Glutamatergic neuron (in vitro differentiated cells): Measurements from ENCODE around the gene TPRG1. TPM values are rescaled to one million over a fixed set of nuclear protein-coding genes. Genes with fewer than 3 reads are reported as not detected.
A peak's percentile ranks its signal among the peaks of the same experiment; 100 is the strongest.

Experiments used
- DNase-seq: peaks from one replicate; pipeline ENCODE4 v3.0.0; 2022
- H3K27ac Mint-ChIP-seq: one replicate; pipeline ENCODE4 v1.8.0; 2020; ENCODE audit warnings: mild to moderate bottlenecking, mixed read lengths, inconsistent platforms; ENCODE audit not compliant: unreplicated experiment
- H3K27me3 Mint-ChIP-seq: one replicate; pipeline ENCODE4 v1.8.0; 2020; ENCODE audit warnings: mild to moderate bottlenecking, moderate library complexity, mixed read lengths, inconsistent platforms; ENCODE audit not compliant: unreplicated experiment
- H3K36me3 Mint-ChIP-seq: one replicate; pipeline ENCODE4 v1.8.0; 2020; ENCODE audit warnings: mild to moderate bottlenecking, mixed read lengths, inconsistent platforms; ENCODE audit not compliant: unreplicated experiment
- H3K4me1 Mint-ChIP-seq: one replicate; pipeline ENCODE4 v1.8.0; 2020; ENCODE audit warnings: mild to moderate bottlenecking, low read depth, mixed read lengths, inconsistent platforms; ENCODE audit not compliant: unreplicated experiment
- H3K4me3 Mint-ChIP-seq: one replicate; pipeline ENCODE4 v1.8.0; 2020; ENCODE audit warnings: mild to moderate bottlenecking, mixed read lengths, inconsistent platforms; ENCODE audit not compliant: unreplicated experiment
- H3K9me3 Mint-ChIP-seq: one replicate; pipeline ENCODE4 v1.8.0; 2020; ENCODE audit warnings: mild to moderate bottlenecking, moderate library complexity, mixed read lengths, inconsistent platforms; ENCODE audit not compliant: unreplicated experiment
- CTCF ChIP-seq: fragments of 200-600 bp; sonication (generic); IDR thresholded peaks from one replicate; pipeline ENCODE4 v1.5.0; 2021; ENCODE audit not compliant: partially characterized antibody, unreplicated experiment
- total RNA-seq: library from RNA; stranded (reverse); fragmentation: NEBNext Ultra II Directional; extraction: Animal tissue kit (Norgen Biotek cat#: 25700); gene quantifications from one replicate; pipeline ENCODE4 v1.2.1, GENCODE V29; 2021; ENCODE audit not compliant: unreplicated experiment

TPRG1 gene
- total RNA-seq, 1 donor from 2014 or later: 1.3 TPM

GRCh38 chr3:189192725-189193124 lies 21.0 kb downstream of the TPRG1 start:
- H3K4me1 Mint-ChIP-seq: no peaks in the 10 kb centered on the region
- H3K36me3 Mint-ChIP-seq: peaks cover 28% of the 10 kb centered on the region
- no peak for DNase-seq
- H3K27ac Mint-ChIP-seq: no peak overlapping the region
- H3K9me3 Mint-ChIP-seq: peaks cover 16% of the 10 kb centered on the region
- H3K27me3 Mint-ChIP-seq: no peaks in the 10 kb centered on the region
- no peak for TF ChIP-seq CTCF
- H3K4me3 Mint-ChIP-seq: no peak overlapping the region

GRCh38 chr3:189195302-189195701 lies 23.5 kb downstream of the TPRG1 start:
- Mint-ChIP-seq H3K4me3 (no peak overlapping the region), H3K27me3 (no peaks in the 10 kb centered on the region), H3K4me1 (no peaks in the 10 kb centered on the region), H3K36me3 (peaks cover 28% of the 10 kb centered on the region), H3K9me3 (peaks cover 16% of the 10 kb centered on the region), H3K27ac (no peak overlapping the region)
- no peak for TF ChIP-seq CTCF
- DNase-seq: peak; percentile 22

- no peak for TF ChIP-seq CTCF
Observed at GRCh38 chr3:189202106-189202505, 30.3 kb downstream of the TPRG1 start.

GRCh38 chr3:189202583-189202982 lies 30.8 kb downstream of the TPRG1 start:
- TF ChIP-seq CTCF: no peak
- no peaks in the 10 kb centered on the region for H3K9me3 Mint-ChIP-seq
- no peak overlapping the region for H3K4me3 Mint-ChIP-seq
- peaks cover 2% of the 10 kb centered on the region for H3K27me3 Mint-ChIP-seq
- no peaks in the 10 kb centered on the region for H3K36me3 Mint-ChIP-seq
- DNase-seq: no peak
- no peak overlapping the region for H3K27ac Mint-ChIP-seq
- H3K4me1 Mint-ChIP-seq: peaks cover 9% of the 10 kb centered on the region

More at GRCh38 chr3:189202106-189202505, 30.3 kb downstream of the TPRG1 start:
- Mint-ChIP-seq H3K27ac (no peak overlapping the region), H3K27me3 (peaks cover 2% of the 10 kb centered on the region), H3K36me3 (peaks cover 4% of the 10 kb centered on the region), H3K9me3 (no peaks in the 10 kb centered on the region), H3K4me3 (no peak overlapping the region), H3K4me1 (peaks cover 9% of the 10 kb centered on the region)
- DNase-seq: no peak

- no peak overlapping the region for H3K4me3 Mint-ChIP-seq
- DNase-seq: no peak
Observed at GRCh38 chr3:189204167-189204866, 32.5 kb downstream of the TPRG1 start.

More at GRCh38 chr3:189204167-189204866, 32.5 kb downstream of the TPRG1 start:
- H3K9me3 Mint-ChIP-seq: no peaks in the 10 kb centered on the region
- peaks cover 2% of the 10 kb centered on the region for H3K27me3 Mint-ChIP-seq
- peak overlapping the region; percentile 67 for H3K27ac Mint-ChIP-seq
- peaks cover 9% of the 10 kb centered on the region for H3K4me1 Mint-ChIP-seq
- no peaks in the 10 kb centered on the region for H3K36me3 Mint-ChIP-seq
- TF ChIP-seq CTCF: no peak
